ENCODE data around the gene MYH7B. TPM values are rescaled to one million over a fixed set of nuclear protein-coding genes. Genes with fewer than 3 reads are reported as not detected.

The MYH7B gene
- total and polyA plus RNA-seq, 2 experiments from 2014 or later = 73.2 to 112 TPM

GRCh38 chr20:34997774-34998173 is 42.1 kb downstream of the MYH7B start:
- Histone ChIP-seq H3K27ac (peak overlapping the region; percentile 38), H3K36me3 (peaks cover 79% of the 10 kb centered on the region), H3K27me3 (no peaks in the 10 kb centered on the region), H3K9me3 (ENCODE audit: low read depth) (no peaks in the 10 kb centered on the region), H3K4me3 (no peak overlapping the region), H3K4me1 (ENCODE audit: low read depth) (no peaks in the 10 kb centered on the region)
- no peak for DNase-seq (ENCODE audit: low read depth in 1 of 2, low spot score in 1 of 2)
- TF ChIP-seq CTCF (IDR thresholded peaks at IDR 0.05; ENCODE audit: low read depth, low read length) = no peak

GRCh38 chr20:34998331-34998950 is 42.8 kb downstream of the MYH7B start:
- Histone ChIP-seq H3K4me3 (no peak overlapping the region), H3K27ac (peak overlapping the region; percentile 38), H3K4me1 (ENCODE audit: low read depth) (no peaks in the 10 kb centered on the region), H3K36me3 (peaks cover 78% of the 10 kb centered on the region), H3K27me3 (no peaks in the 10 kb centered on the region), H3K9me3 (ENCODE audit: low read depth) (no peaks in the 10 kb centered on the region)
- no peak for DNase-seq (ENCODE audit: low read depth in 1 of 2, low spot score in 1 of 2)
- no peak for TF ChIP-seq CTCF (IDR thresholded peaks at IDR 0.05; ENCODE audit: low read depth, low read length)

GRCh38 chr20:34999021-34999451 is 43.4 kb downstream of the MYH7B start:
- H3K36me3 ChIP-seq = peaks cover 75% of the 10 kb centered on the region
- no peak for DNase-seq (ENCODE audit: low read depth in 1 of 2, low spot score in 1 of 2)
- no peak for TF ChIP-seq CTCF (IDR thresholded peaks at IDR 0.05; ENCODE audit: low read depth, low read length)
- H3K9me3 ChIP-seq (ENCODE audit: low read depth) = no peaks in the 10 kb centered on the region
- H3K4me1 ChIP-seq (ENCODE audit: low read depth) = no peaks in the 10 kb centered on the region
- H3K27ac ChIP-seq = peak overlapping the region; percentile 38
- H3K4me3 ChIP-seq = no peak overlapping the region
- H3K27me3 ChIP-seq = no peaks in the 10 kb centered on the region

GRCh38 chr20:34999782-35000181 is 44.1 kb downstream of the MYH7B start:
- Histone ChIP-seq H3K27ac (peak overlapping the region; percentile 38), H3K4me3 (no peak overlapping the region), H3K36me3 (peaks cover 78% of the 10 kb centered on the region), H3K4me1 (ENCODE audit: low read depth) (no peaks in the 10 kb centered on the region), H3K27me3 (no peaks in the 10 kb centered on the region), H3K9me3 (ENCODE audit: low read depth) (no peaks in the 10 kb centered on the region)
- no peak for TF ChIP-seq CTCF (IDR thresholded peaks at IDR 0.05; ENCODE audit: low read depth, low read length)
- no peak for DNase-seq (ENCODE audit: low read depth in 1 of 2, low spot score in 1 of 2)

GRCh38 chr20:35000311-35000921 is 44.7 kb downstream of the MYH7B start:
- Histone ChIP-seq H3K4me1 (ENCODE audit: low read depth) (no peaks in the 10 kb centered on the region), H3K36me3 (peaks cover 78% of the 10 kb centered on the region), H3K4me3 (no peak overlapping the region), H3K9me3 (ENCODE audit: low read depth) (no peaks in the 10 kb centered on the region), H3K27ac (peak overlapping the region; percentile 17), H3K27me3 (no peaks in the 10 kb centered on the region)
- no peak for DNase-seq (ENCODE audit: low read depth in 1 of 2, low spot score in 1 of 2)
- no peak for TF ChIP-seq CTCF (IDR thresholded peaks at IDR 0.05; ENCODE audit: low read depth, low read length)

Data from cardiac muscle cell (in vitro differentiated cells and primary cell).